Activated naive CD8-positive, alpha-beta T cell (primary cell): ENCODE results near the gene FOXD1.

Source experiments
- H3K27ac Mint-ChIP-seq: one replicate; pipeline ENCODE4 v1.8.0; 2021; ENCODE audit warnings: mixed read lengths
- H3K27me3 Mint-ChIP-seq: one replicate; pipeline ENCODE4 v1.8.0; 2021; ENCODE audit warnings: mixed read lengths
- H3K36me3 Mint-ChIP-seq: one replicate; pipeline ENCODE4 v1.8.0; 2021; ENCODE audit warnings: mixed read lengths
- H3K4me1 Mint-ChIP-seq: one replicate; pipeline ENCODE4 v1.8.0; 2021; ENCODE audit warnings: low read depth, mixed read lengths
- H3K4me3 Mint-ChIP-seq: one replicate; pipeline ENCODE4 v1.8.0; 2021; ENCODE audit warnings: mild to moderate bottlenecking, mixed read lengths
- H3K9me3 Mint-ChIP-seq: one replicate; pipeline ENCODE4 v1.8.0; 2021; ENCODE audit warnings: low read depth, mixed read lengths

Gene FOXD1

GRCh38 chr5:73450137-73450536 lies 1.6 kb upstream of the FOXD1 start:
- Mint-ChIP-seq H3K36me3 (peaks cover 2% of the 10 kb centered on the region), H3K4me3 (peak overlapping the region; percentile 23), H3K27ac (no peak overlapping the region), H3K27me3 (peaks cover 50% of the 10 kb centered on the region), H3K4me1 (peaks cover 13% of the 10 kb centered on the region), H3K9me3 (no peaks in the 10 kb centered on the region)

DNA sequence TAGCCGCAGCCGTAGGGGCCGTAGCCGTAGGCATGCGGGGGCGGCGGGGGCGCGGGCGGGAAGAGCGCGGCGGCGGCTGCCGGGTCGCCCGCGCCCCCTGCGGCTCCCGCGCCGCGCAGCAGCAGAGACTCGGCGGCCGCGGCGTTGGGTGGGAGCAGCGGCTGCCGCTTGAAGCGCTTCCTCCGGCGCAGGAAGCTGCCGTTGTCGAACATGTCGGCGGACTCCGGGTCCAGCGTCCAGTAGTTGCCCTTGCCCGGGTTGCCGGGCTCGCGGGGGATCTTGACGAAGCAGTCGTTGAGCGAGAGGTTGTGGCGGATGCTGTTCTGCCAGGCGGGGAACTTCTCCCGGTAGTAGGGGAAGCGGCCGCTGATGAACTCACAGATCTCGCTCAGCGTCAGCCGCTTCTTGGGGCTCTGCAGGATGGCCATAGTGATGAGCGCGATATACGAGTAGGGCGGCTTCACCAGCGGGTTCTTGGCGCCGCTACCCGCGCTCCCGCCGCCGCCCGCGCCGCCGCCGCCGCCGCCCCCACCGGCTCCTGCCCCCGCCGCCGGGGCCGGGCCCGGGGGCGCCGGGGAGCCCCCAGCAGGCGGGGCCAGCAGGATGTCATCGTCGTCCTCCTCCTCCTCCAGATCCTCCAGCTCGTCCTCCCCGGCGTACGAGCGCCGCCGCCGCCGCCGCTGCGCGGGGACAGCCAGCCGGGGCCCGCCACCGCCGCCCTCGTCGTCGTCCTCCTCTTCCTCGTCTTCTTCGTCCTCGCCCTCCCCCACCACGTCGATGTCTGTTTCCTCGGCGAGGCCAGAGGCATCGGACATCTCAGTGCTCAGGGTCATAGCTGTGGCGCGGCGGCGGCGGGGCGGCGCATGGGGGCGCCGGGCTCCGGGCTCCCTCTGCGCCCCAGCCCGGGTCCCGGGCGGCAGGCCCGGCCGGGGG lies 781 bp downstream of the FOXD1 start:
- H3K27me3 Mint-ChIP-seq, result peaks cover 51% of the 10 kb centered on the region
- H3K4me3 Mint-ChIP-seq, result peak overlapping the region; percentile 86
- H3K27ac Mint-ChIP-seq, result no peak overlapping the region
- no peaks in the 10 kb centered on the region for H3K9me3 Mint-ChIP-seq
- peaks cover 17% of the 10 kb centered on the region for H3K4me1 Mint-ChIP-seq
- peaks cover 2% of the 10 kb centered on the region for H3K36me3 Mint-ChIP-seq

DNA sequence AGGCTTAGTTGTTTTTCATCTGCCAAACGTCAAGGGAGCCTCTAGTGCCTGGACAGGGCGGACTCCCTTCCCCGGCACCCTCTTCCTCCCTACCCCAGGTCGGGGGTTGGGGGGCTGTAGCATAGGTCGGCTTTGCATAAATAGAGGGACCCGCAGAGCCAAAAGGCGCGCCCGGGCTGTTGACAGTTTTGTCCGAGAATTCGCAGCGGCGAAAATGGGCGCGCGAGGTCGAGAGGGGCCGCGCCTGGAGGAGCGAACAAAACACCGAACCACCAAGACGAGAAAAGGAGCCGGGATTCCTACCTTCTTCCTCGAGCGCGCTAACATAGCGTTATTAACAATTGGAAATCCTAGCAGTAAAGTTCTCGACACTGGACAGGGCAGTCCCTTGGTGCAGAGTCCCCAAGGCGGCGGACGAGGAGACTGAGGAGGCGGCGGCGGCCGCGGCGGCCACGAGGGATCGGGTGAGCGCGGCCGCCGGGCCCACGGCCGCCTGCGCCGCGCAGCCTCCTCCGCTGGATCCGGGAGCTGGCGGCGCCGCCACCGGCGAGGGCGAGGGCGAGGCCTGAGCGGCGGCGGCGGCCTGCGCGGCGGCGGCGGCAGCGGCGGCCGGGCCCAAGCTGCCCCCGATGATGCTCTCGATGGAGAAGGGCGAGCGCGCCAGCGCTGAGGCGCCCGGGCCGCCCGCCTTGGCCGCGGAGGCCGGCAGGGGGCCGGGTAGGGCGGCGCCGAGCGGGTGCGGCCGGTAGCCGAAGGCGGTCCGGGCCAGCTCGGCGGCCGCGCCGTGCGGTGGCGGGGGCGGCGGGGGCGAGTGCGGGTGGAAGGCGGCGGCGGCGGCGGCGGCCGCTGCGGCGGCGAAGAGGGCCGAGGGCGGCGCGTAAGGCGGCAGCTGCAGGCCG lies 1.7 kb downstream of the FOXD1 start:
- H3K27me3 Mint-ChIP-seq, result peaks cover 52% of the 10 kb centered on the region
- no peak overlapping the region for H3K27ac Mint-ChIP-seq
- H3K4me3 Mint-ChIP-seq, result peak overlapping the region; percentile 78
- no peaks in the 10 kb centered on the region for H3K9me3 Mint-ChIP-seq
- peaks cover 16% of the 10 kb centered on the region for H3K4me1 Mint-ChIP-seq
- peaks cover 2% of the 10 kb centered on the region for H3K36me3 Mint-ChIP-seq

DNA sequence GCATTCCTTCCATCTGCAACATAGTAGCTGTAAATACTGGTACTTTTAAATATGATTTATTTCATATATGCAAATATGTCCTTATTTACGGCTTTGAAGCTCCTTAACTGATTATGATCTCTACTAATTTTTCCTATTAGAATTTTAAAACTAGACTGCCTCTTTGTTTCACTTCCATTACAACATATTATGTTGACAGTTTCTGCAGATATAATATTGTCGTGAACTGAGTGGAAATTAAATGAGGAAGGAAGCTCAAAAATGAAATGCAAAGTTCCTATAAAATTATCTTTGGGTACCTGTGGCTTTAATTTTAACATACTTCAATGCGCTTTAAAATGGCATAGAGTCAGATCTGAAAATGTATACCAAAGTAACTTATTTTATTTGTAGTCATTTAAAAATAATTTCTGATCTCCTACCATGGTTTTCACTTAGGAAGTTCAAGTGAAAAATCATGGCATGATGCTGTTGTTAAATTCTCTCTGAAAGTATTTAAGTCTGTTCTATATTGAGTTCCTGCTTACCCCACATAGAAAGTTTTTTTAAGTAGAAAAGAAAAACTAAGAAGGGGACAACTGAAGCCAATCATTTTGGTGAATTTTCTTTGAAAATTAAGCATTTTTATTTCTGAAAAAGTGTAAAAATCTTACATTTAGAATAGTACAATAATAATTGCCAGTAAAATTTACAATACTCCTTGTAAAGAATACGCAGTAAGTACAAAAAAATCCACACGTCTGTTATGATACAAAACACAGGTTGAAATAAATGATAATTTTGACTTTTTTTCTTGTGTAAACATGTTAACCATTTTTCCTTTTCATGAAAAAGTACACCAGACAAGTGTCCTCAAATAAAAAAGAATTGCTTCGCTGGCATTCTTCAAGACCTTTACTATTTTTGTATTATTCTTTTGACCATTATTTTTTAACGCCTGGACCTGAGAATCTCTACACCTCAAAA lies 2.6 kb downstream of the FOXD1 start:
- no peak overlapping the region for H3K27ac Mint-ChIP-seq
- H3K4me1 Mint-ChIP-seq, result peaks cover 15% of the 10 kb centered on the region
- peak overlapping the region; percentile 78 for H3K4me3 Mint-ChIP-seq
- H3K36me3 Mint-ChIP-seq, result peaks cover 2% of the 10 kb centered on the region
- no peaks in the 10 kb centered on the region for H3K9me3 Mint-ChIP-seq
- H3K27me3 Mint-ChIP-seq, result peaks cover 60% of the 10 kb centered on the region

GRCh38 chr5:73444499-73445438 lies 3.8 kb downstream of the FOXD1 start:
- peaks cover 12% of the 10 kb centered on the region for H3K4me1 Mint-ChIP-seq
- H3K4me3 Mint-ChIP-seq, result no peak overlapping the region
- H3K27me3 Mint-ChIP-seq, result peaks cover 56% of the 10 kb centered on the region
- peaks cover 2% of the 10 kb centered on the region for H3K36me3 Mint-ChIP-seq
- H3K9me3 Mint-ChIP-seq, result no peaks in the 10 kb centered on the region
- no peak overlapping the region for H3K27ac Mint-ChIP-seq

GRCh38 chr5:73443829-73444498 lies 4.6 kb downstream of the FOXD1 start:
- Mint-ChIP-seq H3K36me3 (peaks cover 2% of the 10 kb centered on the region), H3K9me3 (no peaks in the 10 kb centered on the region), H3K4me3 (no peak overlapping the region), H3K27me3 (peaks cover 55% of the 10 kb centered on the region), H3K27ac (no peak overlapping the region), H3K4me1 (peaks cover 9% of the 10 kb centered on the region)

DNA sequence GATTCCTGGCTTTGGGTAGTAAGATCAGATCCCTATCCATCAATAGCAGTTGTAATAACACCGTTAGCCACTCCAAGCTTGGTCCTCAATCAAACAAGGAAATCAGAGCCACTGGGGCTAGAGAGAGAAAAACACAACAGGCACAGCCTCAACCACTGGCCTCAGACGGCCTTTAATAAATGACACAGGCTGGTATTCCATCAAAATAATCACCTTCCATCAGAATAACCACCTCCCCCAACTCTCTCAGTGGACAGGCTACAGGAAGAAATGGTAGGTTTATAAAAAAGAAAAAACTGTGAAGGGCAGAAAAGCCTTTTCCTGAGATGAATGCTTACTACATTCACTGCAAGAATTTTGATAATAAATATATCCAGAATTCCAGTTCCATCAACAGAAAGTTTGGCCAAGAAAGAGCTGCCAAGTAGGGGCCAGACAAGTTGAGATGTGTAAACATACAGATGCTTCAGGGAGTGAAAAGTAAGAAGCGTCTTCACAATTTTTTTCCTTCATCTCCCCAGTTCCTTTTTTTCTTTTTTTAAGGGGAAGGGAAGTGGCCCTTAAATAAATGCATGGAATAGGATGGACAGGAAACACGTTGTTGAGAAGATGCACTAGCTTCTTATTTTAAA lies 5.5 kb downstream of the FOXD1 start:
- peaks cover 58% of the 10 kb centered on the region for H3K27me3 Mint-ChIP-seq
- H3K4me1 Mint-ChIP-seq, result peaks cover 5% of the 10 kb centered on the region
- H3K4me3 Mint-ChIP-seq, result no peak overlapping the region
- H3K27ac Mint-ChIP-seq, result no peak overlapping the region
- no peaks in the 10 kb centered on the region for H3K9me3 Mint-ChIP-seq
- H3K36me3 Mint-ChIP-seq, result peaks cover 2% of the 10 kb centered on the region

GRCh38 chr5:73442231-73442811 lies 6.3 kb downstream of the FOXD1 start:
- Mint-ChIP-seq H3K27ac (no peak overlapping the region), H3K4me1 (peaks cover 9% of the 10 kb centered on the region)

DNA sequence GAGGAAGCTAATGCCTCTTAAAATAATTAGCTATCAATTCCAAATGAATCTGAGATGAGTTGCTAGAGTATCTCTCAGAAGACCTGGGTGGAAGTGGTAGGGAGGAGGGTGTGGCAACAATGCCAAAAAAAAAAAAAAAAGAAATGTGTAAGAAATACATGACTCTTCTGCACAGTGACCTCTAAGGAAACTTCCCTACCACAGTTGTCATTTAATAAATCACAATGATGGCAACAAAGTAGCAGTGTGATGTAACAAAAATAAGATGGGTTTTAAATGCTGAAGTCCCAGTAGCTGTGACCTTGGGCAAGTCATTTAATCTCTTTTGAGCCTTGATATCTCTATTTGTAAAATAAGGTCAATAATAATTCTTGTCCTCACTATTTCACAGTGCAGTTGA lies 7.2 kb downstream of the FOXD1 start:
- peaks cover 13% of the 10 kb centered on the region for H3K4me1 Mint-ChIP-seq

More at GRCh38 chr5:73442231-73442811, 6.3 kb downstream of the FOXD1 start:
- Mint-ChIP-seq H3K9me3 (no peaks in the 10 kb centered on the region), H3K36me3 (peaks cover 2% of the 10 kb centered on the region), H3K27me3 (peaks cover 63% of the 10 kb centered on the region), H3K4me3 (no peak overlapping the region)

GRCh38 chr5:73440262-73440661 lies 8.3 kb downstream of the FOXD1 start:
- Mint-ChIP-seq H3K27me3 (peaks cover 67% of the 10 kb centered on the region), H3K9me3 (no peaks in the 10 kb centered on the region), H3K4me3 (no peak overlapping the region), H3K27ac (no peak overlapping the region), H3K36me3 (peaks cover 2% of the 10 kb centered on the region), H3K4me1 (peaks cover 19% of the 10 kb centered on the region)

More for the DNA sequence above, 7.2 kb downstream of the FOXD1 start:
- Mint-ChIP-seq H3K9me3 (no peaks in the 10 kb centered on the region), H3K27me3 (peaks cover 61% of the 10 kb centered on the region), H3K27ac (no peak overlapping the region), H3K4me3 (no peak overlapping the region), H3K36me3 (peaks cover 2% of the 10 kb centered on the region)

- peaks cover 15% of the 10 kb centered on the region for H3K4me1 Mint-ChIP-seq
- H3K4me3 Mint-ChIP-seq, result no peak overlapping the region
- H3K27ac Mint-ChIP-seq, result no peak overlapping the region
- H3K36me3 Mint-ChIP-seq, result peaks cover 2% of the 10 kb centered on the region
- H3K9me3 Mint-ChIP-seq, result no peaks in the 10 kb centered on the region
- H3K27me3 Mint-ChIP-seq, result peaks cover 70% of the 10 kb centered on the region
Observed at GRCh38 chr5:73438645-73439470, 9.7 kb downstream of the FOXD1 start.
